COLO668 (cell line): Measurements from ENCODE around the gene NR3C2.

ENCODE experiments used
- DNase-seq: peaks from one replicate; lab custom pipeline; 2025; ENCODE audit not compliant: unreplicated experiment; lab: John Stamatoyannopoulos, UW

The NR3C2 gene

GRCh38 chr4:148057984-148058859 is 384.0 kb downstream of the NR3C2 start:
- no peak for DNase-seq

GRCh38 chr4:148057516-148057915 is 384.7 kb downstream of the NR3C2 start:
- no peak for DNase-seq

- peak; percentile 25 for DNase-seq
Measured at GRCh38 chr4:148056879-148057278, 385.3 kb downstream of the NR3C2 start.

DNA sequence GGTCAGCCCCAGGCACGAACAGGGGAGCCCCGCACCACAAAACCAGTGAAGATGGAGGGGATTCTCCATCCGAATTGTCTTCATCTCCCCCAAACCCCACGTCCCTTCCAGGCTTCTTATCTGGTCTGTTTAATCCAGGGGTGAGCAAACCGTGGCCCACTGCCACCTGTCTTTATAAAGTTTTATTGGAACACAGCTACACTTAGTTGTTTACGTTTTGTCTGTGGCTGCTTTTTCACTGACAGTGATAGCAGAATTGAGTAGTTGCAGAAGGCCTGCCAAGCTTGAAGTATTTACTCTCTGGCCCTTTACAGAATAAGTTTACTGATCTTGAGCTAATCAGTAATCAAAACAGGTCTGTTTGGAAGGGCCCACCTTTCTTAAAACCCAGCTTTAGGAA is 386.4 kb downstream of the NR3C2 start:
- no peak for DNase-seq

- peak; percentile 59 for DNase-seq
Measured at GRCh38 chr4:148054275-148054674, 387.9 kb downstream of the NR3C2 start.

DNA sequence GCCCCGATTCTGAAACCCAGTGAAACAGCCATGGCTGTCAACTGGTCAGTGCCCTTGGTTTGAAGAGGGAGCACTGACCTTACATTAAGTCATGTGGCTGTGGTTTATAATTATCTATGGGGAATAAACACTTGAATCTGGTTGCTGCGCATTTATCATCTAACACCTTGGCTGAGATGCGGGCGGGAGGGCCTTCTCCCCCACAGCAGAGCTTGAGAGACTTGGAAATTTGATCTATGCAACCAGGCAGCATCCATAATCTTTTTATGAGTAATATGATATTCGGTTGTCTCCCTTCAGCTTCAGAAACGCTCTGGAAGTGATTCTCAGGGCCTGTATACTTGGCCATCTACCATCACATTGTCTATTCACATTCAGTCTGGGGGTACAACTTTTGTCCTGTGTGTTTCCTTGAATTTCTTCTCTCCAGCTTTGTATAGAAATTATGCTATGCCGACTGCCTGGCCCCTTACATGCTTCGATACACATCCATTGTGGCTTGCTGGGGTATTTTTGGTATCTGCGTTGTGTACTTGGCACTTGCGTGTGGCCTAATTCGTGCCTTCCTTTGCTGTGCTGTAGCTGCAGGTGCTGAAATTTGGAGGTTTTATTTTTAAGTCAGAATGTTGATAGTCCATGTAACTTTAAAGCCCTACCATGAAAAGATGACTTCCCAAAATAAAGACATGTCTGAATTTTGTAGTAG is 388.8 kb downstream of the NR3C2 start:
- peak; percentile 46 for DNase-seq

- DNase-seq = no peak
Measured at GRCh38 chr4:148052448-148052847, 389.8 kb downstream of the NR3C2 start.

- no peak for DNase-seq
Measured at GRCh38 chr4:148051403-148051802, 390.8 kb downstream of the NR3C2 start.

DNA sequence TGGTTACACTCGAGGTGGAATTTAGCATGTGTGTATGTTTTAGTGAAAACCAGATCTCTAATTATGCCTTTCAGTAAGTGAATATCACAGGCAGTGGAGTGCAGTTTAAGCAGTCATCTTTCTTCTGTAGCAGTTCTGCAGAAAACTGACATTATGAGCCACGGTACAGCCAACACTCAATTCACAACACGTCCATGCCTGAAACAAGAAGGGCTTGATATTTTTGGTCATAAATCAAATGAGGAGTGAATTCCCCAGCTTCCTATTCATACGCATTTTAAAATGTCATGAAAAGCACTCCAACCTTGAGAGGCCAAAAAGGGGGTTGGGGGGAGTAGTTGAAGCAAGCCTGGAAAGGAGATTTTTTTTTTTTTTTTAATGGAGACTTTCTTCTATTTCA is 393.6 kb downstream of the NR3C2 start:
- no peak for DNase-seq

GRCh38 chr4:148044912-148045352 is 397.3 kb downstream of the NR3C2 start:
- no peak for DNase-seq

GRCh38 chr4:148044089-148044911 is 397.9 kb downstream of the NR3C2 start:
- DNase-seq = no peak

GRCh38 chr4:148041606-148042329 is 400.4 kb downstream of the NR3C2 start:
- DNase-seq = no peak

DNA sequence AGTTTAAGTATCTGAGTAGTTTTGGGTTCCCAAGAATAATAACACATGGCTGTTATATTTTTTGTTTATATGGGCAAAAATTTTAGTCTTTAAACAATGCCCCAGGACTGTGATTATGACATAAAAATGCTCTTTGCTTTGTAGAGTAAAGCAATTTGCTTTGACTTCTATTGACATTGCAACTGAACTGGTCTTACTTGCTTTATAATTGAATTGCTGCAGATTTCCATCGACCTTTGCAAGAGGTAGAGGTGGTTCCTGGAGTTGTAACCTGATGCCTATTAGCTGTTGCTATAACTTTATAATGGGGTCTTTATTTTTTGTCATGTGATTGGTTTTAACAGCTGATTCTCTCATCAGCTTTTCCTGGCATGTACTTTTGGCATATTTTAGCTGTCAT is 407.4 kb downstream of the NR3C2 start:
- DNase-seq = no peak

DNA sequence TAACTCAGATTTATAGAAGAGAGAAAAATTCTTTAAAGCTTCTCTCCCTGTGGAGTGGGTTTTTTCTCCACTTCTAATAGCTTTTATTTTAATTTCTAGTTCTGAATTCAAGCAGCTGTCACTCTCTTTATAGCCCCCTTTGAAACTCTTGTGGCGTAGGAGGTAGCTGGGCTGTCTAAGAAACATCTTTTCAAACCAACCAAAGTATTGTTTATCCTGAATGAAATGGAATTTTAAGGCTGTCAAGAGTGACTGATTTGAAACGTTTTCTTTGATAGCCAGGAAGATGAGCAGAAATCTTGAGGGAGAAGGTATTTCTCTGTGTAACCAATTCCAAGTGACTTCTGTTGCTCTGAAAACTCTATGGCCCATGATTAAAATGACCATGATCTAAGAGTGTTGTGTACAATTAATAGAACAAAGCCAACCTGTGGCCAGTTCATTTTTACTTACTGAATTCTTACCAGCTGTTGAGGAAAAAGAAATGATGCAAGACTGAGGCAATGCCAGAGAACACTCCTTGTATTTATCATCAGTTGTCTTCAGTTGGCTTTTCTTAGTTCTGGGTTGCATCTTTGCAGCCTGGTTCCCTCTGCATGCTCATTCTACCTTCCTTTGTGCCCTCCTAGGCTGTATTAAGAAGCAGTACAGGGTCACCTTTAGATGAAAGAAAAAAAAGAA is 411.9 kb downstream of the NR3C2 start:
- DNase-seq = no peak

DNA sequence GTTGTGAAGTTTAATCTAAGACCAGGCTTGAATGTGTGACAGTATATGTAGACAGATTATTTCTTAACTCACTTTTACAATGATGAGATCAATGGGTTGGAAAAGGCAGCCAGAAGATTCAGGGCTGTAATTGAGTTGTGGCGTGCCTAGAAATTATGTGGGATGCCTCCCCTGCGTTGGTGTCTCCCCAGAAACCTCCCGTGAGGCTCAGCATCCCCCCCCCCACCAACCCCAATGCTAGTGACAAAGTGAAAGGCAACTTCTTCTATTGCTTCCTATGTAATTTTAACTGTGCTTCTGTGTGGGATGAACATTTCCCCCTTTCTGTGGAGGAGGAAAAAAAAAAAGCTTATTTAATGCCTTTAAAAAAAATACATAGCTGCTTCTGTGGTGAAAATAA is 412.4 kb downstream of the NR3C2 start:
- no peak for DNase-seq
